GM23338 (cell line): ENCODE data around the gene PROX1. TPM values are rescaled to one million over a fixed set of nuclear protein-coding genes. Genes with fewer than 3 reads are reported as not detected.

ENCODE experiments used
- ATAC-seq: fragments of 200-7000 bp; cut with Tn5 transposase; 3 replicates; pipeline ENCODE4 v1.9.1; 2020
- DNase-seq: peaks from one replicate; pipeline ENCODE4 v3.0.0-alpha.2; 2015; ENCODE audit warnings: low spot score
- H2AFZ ChIP-seq: fragments of 200-600 bp; sonication (generic); 2 replicates; pipeline ENCODE4 v1.8.0; 2016; ENCODE audit warnings: antibody characterized with exemption, mild to moderate bottlenecking, moderate library complexity
- H3F3A ChIP-seq: fragments of 200-600 bp; sonication (generic); replicated peaks from 2 replicates; pipeline ENCODE4 v1.8.0; 2017; ENCODE audit warnings: antibody characterized with exemption, mixed run types, low read depth
- H3K27ac ChIP-seq: fragments of 200-600 bp; sonication (generic); 2 replicates; pipeline ENCODE4 v1.6.1; 2016; ENCODE audit warnings: low read depth
- H3K27me3 ChIP-seq: fragments of 200-600 bp; sonication (generic); 2 replicates; pipeline ENCODE4 v1.8.0; 2016; ENCODE audit warnings: mild to moderate bottlenecking, mixed run types, moderate library complexity; ENCODE audit not compliant: insufficient read depth
- H3K36me3 ChIP-seq: fragments of 200-600 bp; sonication (generic); 2 replicates; pipeline ENCODE4 v1.8.0; 2016; ENCODE audit warnings: mild to moderate bottlenecking; ENCODE audit not compliant: insufficient read depth
- H3K4me1 ChIP-seq: fragments of 200-600 bp; sonication (generic); 2 replicates; pipeline ENCODE4 v1.8.0; 2016; ENCODE audit warnings: mild to moderate bottlenecking, moderate library complexity; ENCODE audit not compliant: insufficient read depth
- H3K4me2 ChIP-seq: fragments of 200-600 bp; sonication (generic); 2 replicates; pipeline ENCODE4 v1.7.1; 2017; ENCODE audit warnings: mixed run types
- H3K4me3 ChIP-seq: fragments of 200-600 bp; sonication (generic); 2 replicates; pipeline ENCODE4 v1.6.1; 2016; ENCODE audit warnings: mixed run types
- H3K79me2 ChIP-seq: fragments of 200-600 bp; sonication (generic); replicated peaks from 2 replicates; pipeline ENCODE4 v1.8.0; 2017; ENCODE audit warnings: mild to moderate bottlenecking; ENCODE audit not compliant: insufficient read depth
- H3K9me2 ChIP-seq: fragments of 200-600 bp; sonication (generic); 2 replicates; pipeline ENCODE4 v1.8.0; 2017; ENCODE audit not compliant: insufficient read depth
- H4K20me1 ChIP-seq: fragments of 200-600 bp; sonication (generic); replicated peaks from 2 replicates; pipeline ENCODE4 v1.8.0; 2017; ENCODE audit warnings: mild to moderate bottlenecking; ENCODE audit not compliant: insufficient read depth
- H3K27ac Mint-ChIP-seq: 2 replicates; pipeline ENCODE4 v1.8.0; 2020; ENCODE audit warnings: inconsistent platforms, mild to moderate bottlenecking, moderate library complexity, mixed read lengths
- H3K27me3 Mint-ChIP-seq: 3 replicates; pipeline ENCODE4 v1.8.0; 2022; ENCODE audit warnings: low read depth, mild to moderate bottlenecking, moderate library complexity, mixed read lengths, inconsistent platforms; ENCODE audit not compliant: insufficient read depth, poor library complexity
- H3K36me3 Mint-ChIP-seq: 3 replicates; pipeline ENCODE4 v1.8.0; 2021; ENCODE audit warnings: low read depth, mild to moderate bottlenecking, inconsistent platforms, moderate library complexity, mixed read lengths
- H3K4me1 Mint-ChIP-seq: 3 replicates; pipeline ENCODE4 v1.8.0; 2020; ENCODE audit warnings: mild to moderate bottlenecking, inconsistent platforms, mixed read lengths
- H3K4me3 Mint-ChIP-seq: 3 replicates; pipeline ENCODE4 v1.8.0; 2021; ENCODE audit warnings: moderate library complexity, mild to moderate bottlenecking, inconsistent platforms, mixed read lengths
- H3K9me3 Mint-ChIP-seq: 3 replicates; pipeline ENCODE4 v1.8.0; 2020; ENCODE audit warnings: moderate library complexity, mild to moderate bottlenecking, inconsistent platforms, mixed read lengths
- CTCF ChIP-seq, 2 experiments: fragments of 200-600 bp in 1 of 2; sonication (generic) in 1 of 2; conservative IDR thresholded peaks; 2 replicates each; pipeline versions ENCODE4 v1.5.1 to v1.6.1; 2016 to 2017; ENCODE audit warnings: antibody characterized with exemption in 2 of 2, low read depth in 2 of 2, mild to moderate bottlenecking in 2 of 2, moderate library complexity in 1 of 2
- EZH2phosphoT487 ChIP-seq: fragments of 200-600 bp; sonication (generic); IDR thresholded peaks from one replicate; pipeline ENCODE4 v1.8.1; 2018; ENCODE audit warnings: antibody characterized with exemption; ENCODE audit not compliant: unreplicated experiment
- JUNB ChIP-seq: IDR thresholded peaks from one replicate; pipeline ENCODE4 v1.6.1; 2016; ENCODE audit warnings: antibody characterized with exemption; ENCODE audit not compliant: unreplicated experiment
- NANOG ChIP-seq: IDR thresholded peaks from 2 replicates; pipeline ENCODE4 v1.6.1; 2016; ENCODE audit warnings: antibody characterized with exemption, borderline replicate concordance
- polyA plus RNA-seq: library from polyadenylated mRNA; unstranded; fragments of >200 nt; fragmentation: Nextera tagmentation; extraction: Ambion mirVana; gene quantifications from 2 replicates; pipeline ENCODE4 v1.2.1, GENCODE V29; 2016
- total RNA-seq: library from RNA; depleted of rRNA; stranded (reverse); fragments of >200 nt; shearing (Covaris generic); gene quantifications from 2 replicates; pipeline ENCODE4 v1.2.3, GENCODE V29; 2014
- TF ChIP-seq, protein P1 (sequence below): IDR thresholded peaks from 2 replicates; pipeline ENCODE4 v1.6.1; 2016; ENCODE audit warnings: antibody characterized with exemption
- TF ChIP-seq, protein P2 (sequence below): fragments of 250-450 bp; sonication (Bioruptor Pico); IDR thresholded peaks from 2 replicates; pipeline ENCODE4 v1.5.0; 2020; ENCODE audit warnings: mild to moderate bottlenecking, moderate library complexity

The PROX1 gene
- total and polyA plus RNA-seq, 2 experiments from 2014 or later: 0.49 to 0.66 TPM

DNA sequence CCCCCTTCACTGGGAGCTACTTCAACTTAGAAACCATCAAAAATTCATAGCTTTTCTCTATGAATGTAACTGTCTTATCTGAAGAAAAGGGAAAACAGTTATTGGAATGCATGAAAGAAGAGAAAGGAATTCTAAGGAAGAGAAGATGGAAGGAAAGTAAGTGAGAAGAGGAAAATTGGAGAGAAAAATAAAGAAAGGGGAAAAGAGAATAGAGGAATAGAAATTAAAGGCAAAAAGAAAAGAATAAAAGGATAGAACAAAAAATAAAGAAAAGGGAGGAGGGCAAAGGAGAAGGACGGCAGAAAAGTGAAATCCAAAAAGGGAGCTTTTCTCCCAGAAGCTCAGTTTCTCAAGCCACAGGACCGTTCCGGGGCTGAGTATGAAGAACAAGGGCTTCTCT lies 9.9 kb upstream of the PROX1 start:
- peaks cover 78% of the 10 kb centered on the region for H3K27me3 ChIP-seq
- peaks cover 52% of the 10 kb centered on the region for H3K4me1 Mint-ChIP-seq
- no peak for DNase-seq

More for the DNA sequence above, 9.9 kb upstream of the PROX1 start:
- Histone ChIP-seq H3K4me3 (peak overlapping the region; percentile 82; the same call in 1 of the 2 replicates), H3K4me1 (peaks cover 51% of the 10 kb centered on the region), H2AFZ (no peak overlapping the region), H3K9me2 (no peaks in the 10 kb centered on the region), H3K4me2 (peak overlapping the region; percentile 100), H3K36me3 (no peaks in the 10 kb centered on the region), H4K20me1 (peaks cover 13% of the 10 kb centered on the region), H3F3A (no peaks in the 10 kb centered on the region), H3K27ac (no peak overlapping the region), H3K79me2 (no peaks in the 10 kb centered on the region)
- no peak overlapping the region for H3K4me3 Mint-ChIP-seq
- H3K27ac Mint-ChIP-seq: no peak overlapping the region
- no peaks in the 10 kb centered on the region for H3K36me3 Mint-ChIP-seq
- no peak for ATAC-seq
- TF ChIP-seq EZH2phosphoT487 (no peak), CTCF (conservative IDR thresholded peaks at IDR 0.05; ENCODE audit: low read depth in 2 of 2) (no peak), JUNB (no peak), NANOG (no peak)
- TF ChIP-seq, protein P1, sequence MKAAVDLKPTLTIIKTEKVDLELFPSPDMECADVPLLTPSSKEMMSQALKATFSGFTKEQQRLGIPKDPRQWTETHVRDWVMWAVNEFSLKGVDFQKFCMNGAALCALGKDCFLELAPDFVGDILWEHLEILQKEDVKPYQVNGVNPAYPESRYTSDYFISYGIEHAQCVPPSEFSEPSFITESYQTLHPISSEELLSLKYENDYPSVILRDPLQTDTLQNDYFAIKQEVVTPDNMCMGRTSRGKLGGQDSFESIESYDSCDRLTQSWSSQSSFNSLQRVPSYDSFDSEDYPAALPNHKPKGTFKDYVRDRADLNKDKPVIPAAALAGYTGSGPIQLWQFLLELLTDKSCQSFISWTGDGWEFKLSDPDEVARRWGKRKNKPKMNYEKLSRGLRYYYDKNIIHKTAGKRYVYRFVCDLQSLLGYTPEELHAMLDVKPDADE: no peak
- TF ChIP-seq, protein P2, sequence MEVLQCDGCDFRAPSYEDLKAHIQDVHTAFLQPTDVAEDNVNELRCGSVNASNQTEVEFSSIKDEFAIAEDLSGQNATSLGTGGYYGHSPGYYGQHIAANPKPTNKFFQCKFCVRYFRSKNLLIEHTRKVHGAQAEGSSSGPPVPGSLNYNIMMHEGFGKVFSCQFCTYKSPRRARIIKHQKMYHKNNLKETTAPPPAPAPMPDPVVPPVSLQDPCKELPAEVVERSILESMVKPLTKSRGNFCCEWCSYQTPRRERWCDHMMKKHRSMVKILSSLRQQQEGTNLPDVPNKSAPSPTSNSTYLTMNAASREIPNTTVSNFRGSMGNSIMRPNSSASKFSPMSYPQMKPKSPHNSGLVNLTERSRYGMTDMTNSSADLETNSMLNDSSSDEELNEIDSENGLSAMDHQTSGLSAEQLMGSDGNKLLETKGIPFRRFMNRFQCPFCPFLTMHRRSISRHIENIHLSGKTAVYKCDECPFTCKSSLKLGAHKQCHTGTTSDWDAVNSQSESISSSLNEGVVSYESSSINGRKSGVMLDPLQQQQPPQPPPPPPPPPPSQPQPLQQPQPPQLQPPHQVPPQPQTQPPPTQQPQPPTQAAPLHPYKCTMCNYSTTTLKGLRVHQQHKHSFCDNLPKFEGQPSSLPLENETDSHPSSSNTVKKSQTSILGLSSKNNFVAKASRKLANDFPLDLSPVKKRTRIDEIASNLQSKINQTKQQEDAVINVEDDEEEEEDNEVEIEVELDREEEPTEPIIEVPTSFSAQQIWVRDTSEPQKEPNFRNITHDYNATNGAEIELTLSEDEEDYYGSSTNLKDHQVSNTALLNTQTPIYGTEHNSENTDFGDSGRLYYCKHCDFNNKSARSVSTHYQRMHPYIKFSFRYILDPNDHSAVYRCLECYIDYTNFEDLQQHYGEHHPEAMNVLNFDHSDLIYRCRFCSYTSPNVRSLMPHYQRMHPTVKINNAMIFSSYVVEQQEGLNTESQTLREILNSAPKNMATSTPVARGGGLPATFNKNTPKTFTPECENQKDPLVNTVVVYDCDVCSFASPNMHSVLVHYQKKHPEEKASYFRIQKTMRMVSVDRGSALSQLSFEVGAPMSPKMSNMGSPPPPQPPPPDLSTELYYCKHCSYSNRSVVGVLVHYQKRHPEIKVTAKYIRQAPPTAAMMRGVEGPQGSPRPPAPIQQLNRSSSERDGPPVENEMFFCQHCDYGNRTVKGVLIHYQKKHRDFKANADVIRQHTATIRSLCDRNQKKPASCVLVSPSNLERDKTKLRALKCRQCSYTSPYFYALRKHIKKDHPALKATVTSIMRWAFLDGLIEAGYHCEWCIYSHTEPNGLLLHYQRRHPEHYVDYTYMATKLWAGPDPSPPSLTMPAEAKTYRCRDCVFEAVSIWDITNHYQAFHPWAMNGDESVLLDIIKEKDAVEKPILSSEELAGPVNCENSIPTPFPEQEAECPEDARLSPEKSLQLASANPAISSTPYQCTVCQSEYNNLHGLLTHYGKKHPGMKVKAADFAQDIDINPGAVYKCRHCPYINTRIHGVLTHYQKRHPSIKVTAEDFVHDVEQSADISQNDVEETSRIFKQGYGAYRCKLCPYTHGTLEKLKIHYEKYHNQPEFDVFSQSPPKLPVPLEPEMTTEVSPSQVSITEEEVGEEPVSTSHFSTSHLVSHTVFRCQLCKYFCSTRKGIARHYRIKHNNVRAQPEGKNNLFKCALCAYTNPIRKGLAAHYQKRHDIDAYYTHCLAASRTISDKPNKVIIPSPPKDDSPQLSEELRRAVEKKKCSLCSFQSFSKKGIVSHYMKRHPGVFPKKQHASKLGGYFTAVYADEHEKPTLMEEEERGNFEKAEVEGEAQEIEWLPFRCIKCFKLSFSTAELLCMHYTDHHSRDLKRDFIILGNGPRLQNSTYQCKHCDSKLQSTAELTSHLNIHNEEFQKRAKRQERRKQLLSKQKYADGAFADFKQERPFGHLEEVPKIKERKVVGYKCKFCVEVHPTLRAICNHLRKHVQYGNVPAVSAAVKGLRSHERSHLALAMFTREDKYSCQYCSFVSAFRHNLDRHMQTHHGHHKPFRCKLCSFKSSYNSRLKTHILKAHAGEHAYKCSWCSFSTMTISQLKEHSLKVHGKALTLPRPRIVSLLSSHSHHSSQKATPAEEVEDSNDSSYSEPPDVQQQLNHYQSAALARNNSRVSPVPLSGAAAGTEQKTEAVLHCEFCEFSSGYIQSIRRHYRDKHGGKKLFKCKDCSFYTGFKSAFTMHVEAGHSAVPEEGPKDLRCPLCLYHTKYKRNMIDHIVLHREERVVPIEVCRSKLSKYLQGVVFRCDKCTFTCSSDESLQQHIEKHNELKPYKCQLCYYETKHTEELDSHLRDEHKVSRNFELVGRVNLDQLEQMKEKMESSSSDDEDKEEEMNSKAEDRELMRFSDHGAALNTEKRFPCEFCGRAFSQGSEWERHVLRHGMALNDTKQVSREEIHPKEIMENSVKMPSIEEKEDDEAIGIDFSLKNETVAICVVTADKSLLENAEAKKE: no peak
- no peaks in the 10 kb centered on the region for H3K9me3 Mint-ChIP-seq
- H3K27me3 Mint-ChIP-seq: peaks cover 70% of the 10 kb centered on the region
